22Rv1 (cell line): ENCODE measurements around the gene VPS35L.

Source experiments
- CTCF ChIP-seq: fragments of 450-650 bp; IDR thresholded peaks from 2 replicates; pipeline ENCODE4 v1.5.1; 2017; ENCODE audit warnings: mild to moderate bottlenecking
- ZFX ChIP-seq: fragments of 450-650 bp; IDR thresholded peaks from 2 replicates; pipeline ENCODE4 v1.6.1; 2017; ENCODE audit warnings: antibody characterized with exemption, borderline replicate concordance

GRCh38 chr16:19532601-19533000 is 22.9 kb upstream of the VPS35L start:
- no peak for TF ChIP-seq CTCF
- TF ChIP-seq ZFX: no peak
